Neuron (in vitro differentiated cells): Measurements from ENCODE around the gene CLCN6.

Source experiments
- H2AFZ ChIP-seq: one replicate; pipeline ENCODE4 v1.6.1; 2013; ENCODE audit warnings: low read depth, mild to moderate bottlenecking, inconsistent platforms, low read length, moderate library complexity
- H3K27me3 ChIP-seq: one replicate; pipeline ENCODE4 v1.6.1; 2013; ENCODE audit warnings: low read length; ENCODE audit not compliant: insufficient read depth
- H3K36me3 ChIP-seq: one replicate; pipeline ENCODE4 v1.6.1; 2013; ENCODE audit warnings: low read length; ENCODE audit not compliant: insufficient read depth
- H3K4me1 ChIP-seq: one replicate; pipeline ENCODE4 v1.6.1; 2013; ENCODE audit warnings: low read length; ENCODE audit not compliant: insufficient read depth
- H3K4me3 ChIP-seq: 2 replicates; pipeline ENCODE4 v1.5.1; 2013; ENCODE audit warnings: mild to moderate bottlenecking, low read length, moderate library complexity
- H3K9me3 ChIP-seq: one replicate; pipeline ENCODE4 v1.6.1; 2013; ENCODE audit warnings: low read length

Gene CLCN6, protein sequence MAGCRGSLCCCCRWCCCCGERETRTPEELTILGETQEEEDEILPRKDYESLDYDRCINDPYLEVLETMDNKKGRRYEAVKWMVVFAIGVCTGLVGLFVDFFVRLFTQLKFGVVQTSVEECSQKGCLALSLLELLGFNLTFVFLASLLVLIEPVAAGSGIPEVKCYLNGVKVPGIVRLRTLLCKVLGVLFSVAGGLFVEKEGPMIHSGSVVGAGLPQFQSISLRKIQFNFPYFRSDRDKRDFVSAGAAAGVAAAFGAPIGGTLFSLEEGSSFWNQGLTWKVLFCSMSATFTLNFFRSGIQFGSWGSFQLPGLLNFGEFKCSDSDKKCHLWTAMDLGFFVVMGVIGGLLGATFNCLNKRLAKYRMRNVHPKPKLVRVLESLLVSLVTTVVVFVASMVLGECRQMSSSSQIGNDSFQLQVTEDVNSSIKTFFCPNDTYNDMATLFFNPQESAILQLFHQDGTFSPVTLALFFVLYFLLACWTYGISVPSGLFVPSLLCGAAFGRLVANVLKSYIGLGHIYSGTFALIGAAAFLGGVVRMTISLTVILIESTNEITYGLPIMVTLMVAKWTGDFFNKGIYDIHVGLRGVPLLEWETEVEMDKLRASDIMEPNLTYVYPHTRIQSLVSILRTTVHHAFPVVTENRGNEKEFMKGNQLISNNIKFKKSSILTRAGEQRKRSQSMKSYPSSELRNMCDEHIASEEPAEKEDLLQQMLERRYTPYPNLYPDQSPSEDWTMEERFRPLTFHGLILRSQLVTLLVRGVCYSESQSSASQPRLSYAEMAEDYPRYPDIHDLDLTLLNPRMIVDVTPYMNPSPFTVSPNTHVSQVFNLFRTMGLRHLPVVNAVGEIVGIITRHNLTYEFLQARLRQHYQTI

DNA sequence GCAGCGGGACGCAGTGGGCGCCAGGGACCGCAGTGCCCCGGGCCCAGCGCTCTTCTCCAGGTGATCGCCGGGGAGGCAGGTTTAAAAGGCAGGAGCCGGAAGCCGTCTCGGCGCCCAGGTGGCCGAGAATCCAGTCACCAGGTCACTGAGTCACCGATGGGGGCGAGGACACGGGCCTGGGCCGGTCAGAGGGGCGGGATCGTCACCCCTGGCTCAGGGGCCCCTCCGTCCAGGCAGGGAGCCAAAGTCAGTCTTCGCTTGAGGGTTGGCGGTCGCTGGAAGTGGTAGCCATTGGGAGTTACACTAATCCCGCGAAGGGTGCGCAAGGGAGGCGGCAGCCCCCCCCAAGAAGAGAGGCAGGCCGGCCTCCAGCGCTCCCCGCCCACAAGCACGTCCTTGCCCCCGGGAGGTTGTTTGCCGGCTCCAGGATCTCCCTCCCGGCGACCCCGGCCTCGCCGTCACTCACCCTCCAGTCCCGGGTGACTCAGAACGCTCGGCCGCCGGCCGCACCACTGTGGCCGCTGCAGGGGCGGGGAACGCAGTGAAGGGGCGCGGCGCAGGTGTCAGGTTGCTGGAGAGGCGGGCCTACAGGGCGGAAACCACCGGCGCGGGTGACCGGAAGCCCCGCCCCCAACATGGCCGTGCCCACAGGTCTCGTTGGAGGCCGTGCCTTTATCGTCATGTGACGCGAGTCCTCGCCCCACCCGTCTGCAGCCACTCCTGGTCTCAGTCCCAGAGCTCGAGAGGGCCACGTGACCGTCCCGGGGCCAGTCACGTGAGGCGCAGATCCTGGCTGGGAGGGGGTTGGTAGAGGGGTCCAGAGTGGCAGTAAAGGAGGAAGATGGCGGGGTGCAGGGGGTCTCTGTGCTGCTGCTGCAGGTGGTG is at the start of gene CLCN6, which contains the start of gene MTHFR:
Gene CLCN6, plus strand, starts transcription at position 770 of the 885 bp plus-strand sequence. Its CDS starts 72 bp downstream, at position 842.
Gene MTHFR, minus strand, starts transcription at position 543 of the 885 bp plus-strand sequence. CDS start 2,848 bp downstream, outside the sequence.
- H3K9me3 ChIP-seq: no peaks in the 10 kb centered on the region
- peak within 1 kb of the TSS; percentile 15 for H2AFZ ChIP-seq
- no peaks in the 10 kb centered on the region for H3K27me3 ChIP-seq
- H3K4me1 ChIP-seq: peaks cover 49% of the 10 kb centered on the region
- peak within 1 kb of the TSS; percentile 78 for H3K4me3 ChIP-seq
- peaks cover 43% of the 10 kb centered on the region for H3K36me3 ChIP-seq

DNA sequence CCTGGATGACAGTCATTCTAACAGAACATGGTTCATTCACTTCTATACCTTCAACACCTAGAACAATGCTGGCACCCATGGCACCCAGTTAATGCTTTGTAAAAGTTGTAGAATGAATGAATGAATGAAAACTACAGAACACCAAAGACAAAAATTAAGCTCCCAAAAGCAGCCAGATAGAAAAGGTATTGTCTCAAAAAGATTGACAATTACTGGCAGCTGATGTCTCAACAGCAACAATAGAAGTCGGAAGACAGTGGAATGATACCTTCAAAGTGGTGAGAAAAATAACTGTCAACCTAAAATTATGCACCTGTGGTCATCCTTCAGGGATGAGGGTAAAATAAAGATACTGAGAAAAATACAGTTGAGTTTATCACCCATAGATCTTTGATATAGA is 48.9 kb upstream of the CLCN6 start:
- H3K27me3 ChIP-seq: peaks cover 14% of the 10 kb centered on the region

DNA sequence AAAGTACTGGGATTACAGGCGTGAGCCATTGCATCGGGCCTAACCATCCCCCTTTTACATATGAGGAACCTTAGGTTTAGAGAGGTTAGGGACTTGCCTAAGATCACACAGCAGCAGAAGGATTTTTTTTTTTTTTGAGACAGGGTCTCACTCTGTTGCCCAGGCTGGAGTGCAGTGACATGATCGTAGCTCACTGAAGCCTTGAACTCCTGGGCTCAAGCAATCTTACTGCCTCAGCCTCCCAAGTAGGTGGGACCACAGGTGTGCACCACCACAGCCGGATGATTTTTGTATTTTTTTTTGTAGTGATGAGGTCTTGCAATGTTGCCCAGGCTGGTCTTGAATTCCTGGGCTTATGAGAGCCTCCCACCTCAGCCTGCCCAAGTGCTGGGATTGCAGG is 46.2 kb upstream of the CLCN6 start:
- no peaks in the 10 kb centered on the region for H3K9me3 ChIP-seq
- no peak overlapping the region for H2AFZ ChIP-seq
- no peaks in the 10 kb centered on the region for H3K36me3 ChIP-seq
- H3K4me3 ChIP-seq: no peak overlapping the region
- no peaks in the 10 kb centered on the region for H3K4me1 ChIP-seq
- H3K27me3 ChIP-seq: peaks cover 30% of the 10 kb centered on the region

More for the DNA sequence above, 48.9 kb upstream of the CLCN6 start:
- Histone ChIP-seq H3K9me3 (no peaks in the 10 kb centered on the region), H3K4me3 (no peak overlapping the region), H2AFZ (no peak overlapping the region), H3K4me1 (peaks cover 6% of the 10 kb centered on the region), H3K36me3 (no peaks in the 10 kb centered on the region)

DNA sequence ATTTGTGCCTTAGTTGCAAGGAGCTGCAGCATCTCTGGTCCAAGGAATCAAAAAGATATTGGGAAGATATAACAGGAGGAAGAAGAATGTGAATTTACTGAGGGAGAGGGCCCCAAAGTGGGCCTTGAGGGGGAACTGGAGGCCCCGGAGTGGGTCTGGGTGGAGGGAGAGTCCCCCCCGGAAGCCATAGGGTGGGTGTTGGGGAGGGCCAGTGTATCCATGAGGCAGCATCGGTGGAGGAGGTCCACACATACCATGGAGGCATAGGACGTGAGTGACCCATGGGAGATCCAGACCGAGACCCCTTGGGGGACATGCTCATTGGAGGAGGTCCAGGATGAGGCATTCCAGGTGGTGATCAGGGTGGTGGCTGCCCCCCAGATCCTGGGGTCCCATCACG is 44.7 kb upstream of the CLCN6 start:
- Histone ChIP-seq H3K27me3 (peaks cover 30% of the 10 kb centered on the region), H3K4me3 (no peak overlapping the region), H3K36me3 (no peaks in the 10 kb centered on the region), H3K4me1 (no peaks in the 10 kb centered on the region), H3K9me3 (no peaks in the 10 kb centered on the region), H2AFZ (no peak overlapping the region)

DNA sequence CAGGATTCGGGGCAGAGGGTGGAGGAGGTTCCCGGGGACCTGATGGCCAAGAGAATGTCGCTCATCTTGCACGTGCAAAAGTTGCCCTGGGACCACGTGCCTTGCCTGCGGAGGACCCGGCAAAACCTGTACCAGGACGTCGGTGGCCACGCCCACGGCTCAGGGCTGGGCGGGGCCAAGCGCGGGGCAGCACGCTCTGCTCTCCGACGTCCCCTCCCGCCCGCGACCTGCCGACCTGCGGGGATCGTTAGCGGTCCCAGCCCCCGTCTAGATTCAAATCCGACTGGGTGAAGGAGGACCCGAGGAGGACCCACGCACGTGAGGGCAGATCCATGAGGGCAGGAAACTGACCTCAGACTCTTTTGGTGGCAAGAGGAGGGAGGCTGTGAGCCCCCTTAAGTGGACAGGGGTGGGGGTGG is 44.0 kb upstream of the CLCN6 start, which contains the start of gene C1orf167:
Gene C1orf167, plus strand, starts transcription at position 206 of the 419 bp plus-strand sequence. CDS start 2,208 bp downstream, outside the sequence.
- Histone ChIP-seq H3K4me3 (no peak within 1 kb of the TSS), H3K27me3 (peaks cover 32% of the 10 kb centered on the region), H3K4me1 (no peaks in the 10 kb centered on the region), H3K36me3 (no peaks in the 10 kb centered on the region), H3K9me3 (no peaks in the 10 kb centered on the region), H2AFZ (no peak within 1 kb of the TSS)

DNA sequence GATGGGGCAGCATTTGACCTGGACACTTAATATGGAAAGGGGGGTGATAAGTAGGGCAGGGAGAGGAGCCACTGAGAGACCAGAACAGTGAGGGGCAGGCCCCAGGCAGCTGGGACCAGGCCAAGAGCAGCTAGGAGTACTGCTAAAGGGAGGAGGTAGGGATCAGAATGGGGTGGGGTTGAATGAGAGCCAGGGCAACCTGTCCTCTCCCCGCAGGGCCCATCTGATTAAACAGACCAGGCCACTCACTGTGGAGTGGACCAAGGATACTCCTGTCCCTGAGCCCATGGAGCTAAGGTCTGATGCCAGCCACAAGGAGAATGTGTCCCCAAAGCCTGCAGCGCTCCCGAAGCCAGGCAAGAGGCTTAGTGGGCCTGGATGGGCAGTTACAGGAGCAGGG is 41.9 kb upstream of the CLCN6 start:
- H3K4me3 ChIP-seq: no peak overlapping the region
- peaks cover 32% of the 10 kb centered on the region for H3K27me3 ChIP-seq
- H3K9me3 ChIP-seq: no peaks in the 10 kb centered on the region
- H2AFZ ChIP-seq: no peak overlapping the region
- no peaks in the 10 kb centered on the region for H3K4me1 ChIP-seq
- no peaks in the 10 kb centered on the region for H3K36me3 ChIP-seq

DNA sequence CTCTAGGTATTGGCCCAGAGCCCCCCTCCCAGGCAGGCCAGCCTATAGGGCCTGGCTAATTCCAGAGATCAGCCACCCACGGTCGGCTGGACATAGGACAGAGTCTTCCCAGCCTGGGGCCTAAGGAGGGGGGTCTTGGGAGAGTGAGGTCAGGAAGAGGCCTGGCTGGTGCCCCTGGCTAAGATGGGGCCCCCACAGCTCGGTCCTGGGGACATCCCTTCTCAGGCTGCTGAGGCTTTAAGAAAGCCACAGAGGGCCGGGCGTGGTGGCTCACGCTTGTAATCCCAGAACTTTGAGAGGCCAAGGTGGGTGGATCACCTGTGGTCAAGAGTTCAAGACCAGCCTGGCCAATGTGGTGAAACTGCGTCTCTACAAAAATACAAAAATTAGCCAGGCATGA is 41.5 kb upstream of the CLCN6 start:
- Histone ChIP-seq H3K4me1 (no peaks in the 10 kb centered on the region), H3K9me3 (no peaks in the 10 kb centered on the region), H2AFZ (no peak overlapping the region), H3K27me3 (peaks cover 32% of the 10 kb centered on the region), H3K36me3 (no peaks in the 10 kb centered on the region), H3K4me3 (no peak overlapping the region)

DNA sequence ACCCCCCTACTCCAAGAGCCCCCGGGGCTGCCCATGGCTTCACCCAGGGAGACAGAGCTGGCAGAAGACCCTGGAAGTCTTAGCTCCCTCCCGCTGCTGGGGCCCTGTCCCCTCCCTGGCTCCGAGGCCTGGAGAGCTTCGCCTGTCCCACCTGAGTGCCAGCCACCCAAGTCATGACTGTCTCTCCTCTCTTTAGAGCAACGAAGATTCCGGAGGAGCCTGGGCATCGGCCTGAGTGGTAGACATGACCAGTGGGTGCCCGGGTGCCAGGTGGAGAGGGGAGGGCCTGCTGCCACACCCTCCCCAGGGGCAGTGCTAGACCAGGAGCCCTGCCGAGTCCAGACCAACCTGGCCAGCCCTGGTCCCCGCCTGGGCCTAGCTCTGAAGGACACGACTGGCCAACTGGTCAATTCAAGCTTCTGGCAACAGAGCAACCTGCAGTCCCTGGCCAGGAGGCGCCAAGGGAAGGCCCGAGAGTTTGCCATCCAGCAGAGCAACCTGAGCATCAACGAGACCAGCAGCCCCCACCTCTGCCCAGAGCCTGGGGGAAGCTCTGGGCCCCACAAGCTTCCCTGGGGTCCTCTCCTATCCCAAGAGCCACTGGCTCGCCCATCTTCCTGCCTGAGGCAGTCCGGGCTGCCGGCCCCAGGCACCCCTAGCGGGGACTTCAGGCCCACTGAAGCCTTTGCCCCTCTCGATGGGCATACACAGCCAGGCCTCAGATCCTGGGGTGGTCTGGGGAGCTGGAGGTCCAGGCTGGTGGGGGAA is 40.1 kb upstream of the CLCN6 start:
- H3K27me3 ChIP-seq: peaks cover 29% of the 10 kb centered on the region
- no peak overlapping the region for H3K4me3 ChIP-seq
- H3K36me3 ChIP-seq: no peaks in the 10 kb centered on the region
- H2AFZ ChIP-seq: no peak overlapping the region
- H3K4me1 ChIP-seq: no peaks in the 10 kb centered on the region
- H3K9me3 ChIP-seq: no peaks in the 10 kb centered on the region

DNA sequence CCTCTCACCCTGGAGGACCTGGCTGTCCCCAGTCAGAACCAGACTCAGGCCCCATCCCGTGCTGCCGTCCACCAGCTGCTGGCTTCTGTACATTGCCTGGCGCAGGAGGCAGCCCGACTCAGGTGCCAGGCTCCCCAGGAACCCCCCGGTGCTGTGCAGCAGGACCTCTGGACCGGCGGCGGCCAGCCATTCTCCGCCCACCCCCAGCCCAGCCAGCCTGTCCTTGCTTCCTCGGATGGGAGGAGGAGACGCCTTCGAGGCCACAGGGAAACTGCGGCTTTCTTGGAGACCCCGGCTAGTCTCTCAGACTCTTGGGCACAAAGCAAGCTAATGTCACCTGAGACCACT is 39.6 kb upstream of the CLCN6 start:
- no peaks in the 10 kb centered on the region for H3K9me3 ChIP-seq
- no peaks in the 10 kb centered on the region for H3K4me1 ChIP-seq
- peaks cover 24% of the 10 kb centered on the region for H3K27me3 ChIP-seq
- H3K4me3 ChIP-seq: no peak overlapping the region
- no peaks in the 10 kb centered on the region for H3K36me3 ChIP-seq
- H2AFZ ChIP-seq: no peak overlapping the region

DNA sequence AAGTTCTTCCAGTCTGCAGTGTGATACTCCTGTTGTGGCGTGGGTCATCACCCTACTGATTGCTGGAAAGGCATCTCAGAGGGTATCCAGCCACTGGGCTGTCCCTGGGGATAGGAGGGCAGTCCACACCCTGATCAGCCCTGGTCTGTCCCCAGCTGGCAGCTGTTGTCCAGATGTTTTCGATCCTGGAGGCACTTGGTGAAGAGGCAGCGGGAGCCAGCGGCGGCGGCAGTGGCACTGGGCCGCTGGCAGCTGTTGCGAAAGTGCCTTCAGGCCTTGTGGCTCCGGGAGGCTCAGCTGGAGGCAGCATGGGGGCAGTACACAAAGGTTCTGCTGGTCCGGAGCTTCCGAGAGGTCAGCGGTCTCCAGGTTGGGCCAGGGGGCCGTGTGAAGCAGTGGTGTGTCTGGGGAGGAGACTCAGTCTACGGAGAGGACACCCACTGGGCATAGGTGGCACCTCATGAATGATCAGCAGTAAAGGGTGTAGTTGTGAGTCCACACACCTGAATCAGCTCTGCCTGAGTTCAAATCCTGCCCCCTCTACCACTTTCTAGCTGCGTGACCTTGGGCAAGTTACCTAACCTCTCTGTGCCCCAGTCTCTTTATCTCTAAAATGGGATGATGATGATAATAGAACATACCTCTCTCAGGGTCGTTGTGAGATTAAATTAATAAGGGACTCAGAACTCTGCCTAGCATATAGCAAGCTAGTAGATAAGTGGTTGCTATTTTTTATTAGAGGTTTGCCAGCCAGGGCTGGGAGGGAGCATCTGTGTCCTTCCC is 37.9 kb upstream of the CLCN6 start:
- H3K4me3 ChIP-seq: no peak overlapping the region
- no peaks in the 10 kb centered on the region for H3K4me1 ChIP-seq

DNA sequence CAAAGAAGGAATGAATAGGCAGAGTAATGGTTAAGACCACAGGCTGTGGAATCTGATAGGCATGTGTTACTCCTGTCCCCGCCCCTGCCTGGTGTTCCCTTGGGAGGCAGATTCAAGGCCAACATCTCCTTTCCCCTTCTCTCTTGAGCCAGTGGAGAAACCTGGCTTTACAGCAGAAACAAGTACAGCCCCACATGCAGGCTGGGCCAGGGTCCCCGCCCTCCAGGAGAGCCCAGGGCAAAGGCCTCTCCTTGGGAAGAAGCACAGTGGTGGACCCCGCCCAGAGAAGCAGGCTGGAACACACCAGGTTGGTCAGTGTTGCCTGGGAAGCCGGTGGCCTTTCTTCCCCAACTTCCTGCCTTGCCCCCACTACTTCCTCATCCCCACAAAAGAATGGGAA is 37.2 kb upstream of the CLCN6 start:
- H3K4me3 ChIP-seq: no peak overlapping the region
- H3K4me1 ChIP-seq: no peaks in the 10 kb centered on the region
- H3K9me3 ChIP-seq: no peaks in the 10 kb centered on the region
- H2AFZ ChIP-seq: no peak overlapping the region
- H3K27me3 ChIP-seq: peaks cover 5% of the 10 kb centered on the region
- no peaks in the 10 kb centered on the region for H3K36me3 ChIP-seq

More for the DNA sequence above, 37.9 kb upstream of the CLCN6 start:
- Histone ChIP-seq H3K9me3 (no peaks in the 10 kb centered on the region), H3K36me3 (no peaks in the 10 kb centered on the region), H3K27me3 (peaks cover 8% of the 10 kb centered on the region), H2AFZ (no peak overlapping the region)
